ENCODE results near the gene NMNAT1. TPM values are rescaled to one million over a fixed set of nuclear protein-coding genes. Genes with fewer than 3 reads are reported as not detected.

NMNAT1 gene
- total and polyA plus RNA-seq, 9 donors: 2.3 to 16.0 (median 5.8) TPM

DNA sequence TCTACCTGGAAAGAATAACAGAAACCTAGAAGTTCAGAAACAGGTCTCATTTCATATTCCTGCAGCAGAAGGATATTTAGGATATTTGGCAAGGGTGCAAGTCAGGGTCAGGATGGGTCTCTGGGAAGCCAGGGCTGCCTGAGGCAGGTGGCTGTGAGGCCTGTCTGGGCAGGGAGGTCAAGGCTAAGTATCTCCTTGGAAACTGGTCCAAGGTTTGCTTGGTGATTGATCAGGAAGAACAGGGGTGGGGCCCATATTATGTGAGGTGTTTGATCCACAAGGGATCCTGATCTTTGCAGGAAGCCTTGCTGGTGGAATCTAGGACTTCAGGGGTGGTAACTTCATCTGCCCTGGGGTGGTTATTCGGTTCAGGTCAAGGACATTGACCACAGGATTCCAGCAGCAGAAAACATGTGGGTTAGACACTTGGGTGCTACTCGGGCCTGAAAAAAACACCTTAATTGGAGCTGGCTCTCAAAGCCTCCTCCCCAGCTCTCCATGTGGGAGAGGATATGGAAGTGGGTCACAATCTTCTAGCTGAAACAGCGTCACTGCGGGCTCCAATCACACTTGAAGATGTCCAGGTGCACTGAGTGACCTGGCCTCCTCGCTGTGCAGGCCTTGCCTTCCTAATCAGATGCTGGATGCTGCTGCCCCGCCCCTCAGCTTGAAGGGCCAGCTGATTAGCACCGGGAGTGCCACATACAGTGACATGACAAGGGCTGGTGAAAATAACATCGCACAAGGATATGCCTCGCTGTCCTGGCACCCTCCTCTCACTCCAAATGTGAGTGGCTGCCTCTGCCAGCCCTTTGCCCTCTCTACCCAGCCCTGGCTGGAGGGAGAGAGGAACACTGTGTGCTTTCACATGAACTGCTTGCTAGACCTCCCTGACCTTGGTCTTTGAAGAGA is 41.9 kb upstream of the NMNAT1 start:
- intact Hi-C loops (cut with DNase I): no loop called here
- H3K27ac ChIP-seq: no peak overlapping the region
- DNase-seq: peak in 2 of 5 donors; percentile 37 to 65
- 48 to 57% (median 53%) methylated on average over 9 of the region's 9 CpGs for WGBS, 3 donors
- peaks cover 13% of the 10 kb centered on the region for H3K4me1 ChIP-seq (ENCODE audit: insufficient read depth)
- H3K36me3 ChIP-seq: no peaks in the 10 kb centered on the region
- TF ChIP-seq EP300 (IDR thresholded peaks at IDR 0.05): no peak
- no peak for TF ChIP-seq CTCF (IDR thresholded peaks at IDR 0.05)
- no peak for TF ChIP-seq POLR2A (IDR thresholded peaks at IDR 0.05)
- H3K9me3 ChIP-seq: no peaks in the 10 kb centered on the region
- no peaks in the 10 kb centered on the region for H3K27me3 ChIP-seq
- H3K4me3 ChIP-seq: no peak overlapping the region

DNA sequence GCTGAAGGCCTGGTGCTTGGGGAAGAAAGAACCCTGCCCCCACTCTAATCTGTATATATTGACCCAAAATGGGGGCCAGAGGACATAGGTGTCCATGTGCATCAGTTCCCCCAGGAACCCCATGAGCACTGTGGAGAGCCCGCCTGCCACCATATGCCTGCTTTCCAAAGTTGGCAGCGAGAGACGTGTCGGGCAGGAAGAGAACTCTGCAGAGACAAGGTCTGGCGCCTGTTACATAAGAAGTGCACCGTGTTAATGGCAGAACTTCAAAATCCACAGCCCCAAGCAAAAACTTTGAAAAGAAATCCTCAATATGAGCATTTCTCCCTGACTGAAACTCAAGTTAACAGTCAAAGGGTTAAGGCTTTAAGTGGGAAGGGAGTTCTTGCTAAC is 41.2 kb upstream of the NMNAT1 start:
- no peak overlapping the region for H3K27ac ChIP-seq
- WGBS, 3 donors: 54 to 65% (median 64%) methylated on average over 6 of the region's 6 CpGs
- DNase-seq: no peak
- H3K9me3 ChIP-seq: no peaks in the 10 kb centered on the region
- no peaks in the 10 kb centered on the region for H3K27me3 ChIP-seq
- peaks cover 13% of the 10 kb centered on the region for H3K4me1 ChIP-seq (ENCODE audit: insufficient read depth)
- intact Hi-C loops (cut with DNase I): no loop called here
- no peak overlapping the region for H3K4me3 ChIP-seq
- H3K36me3 ChIP-seq: no peaks in the 10 kb centered on the region
- TF ChIP-seq CTCF (IDR thresholded peaks at IDR 0.05) (no peak), POLR2A (IDR thresholded peaks at IDR 0.05) (no peak), EP300 (IDR thresholded peaks at IDR 0.05) (no peak)

DNA sequence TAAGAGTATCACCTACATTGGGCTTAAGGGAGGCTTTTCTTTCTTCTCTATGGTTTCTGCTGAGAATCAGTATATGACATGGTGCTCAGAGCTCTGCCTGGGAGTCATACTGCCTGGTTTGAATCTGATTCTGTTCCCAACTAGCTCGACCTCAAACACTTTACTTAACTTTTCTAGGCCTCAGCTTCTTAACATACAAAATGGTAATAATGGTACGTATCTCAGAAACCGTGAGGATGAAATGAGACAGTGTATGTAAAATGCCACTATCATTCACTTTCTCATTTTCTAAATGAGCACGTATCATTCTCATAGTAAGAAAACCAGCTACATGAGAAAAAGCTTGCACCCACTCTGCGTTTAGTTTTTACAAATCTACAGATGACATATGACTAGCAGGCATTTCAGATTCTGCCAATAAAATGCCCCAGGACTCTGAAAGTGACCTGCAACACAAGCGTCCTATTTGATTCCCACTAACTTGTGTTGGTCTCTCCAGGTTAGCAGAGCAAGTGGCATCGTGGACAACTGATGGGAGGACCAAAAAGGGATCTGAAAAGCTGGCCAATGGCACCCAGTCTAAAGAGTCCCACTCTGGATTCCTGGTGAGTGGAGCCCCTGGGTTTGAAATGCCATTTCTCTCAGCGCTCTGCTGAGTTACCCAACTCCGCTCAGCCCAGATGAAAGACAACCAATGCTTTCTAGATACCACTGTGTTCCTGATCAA is 39.3 kb upstream of the NMNAT1 start:
- peak in 1 of 5 donors; percentile 2 for DNase-seq
- WGBS, 3 donors: 89 to 94% (median 93%) methylated on average over 9 of the region's 9 CpGs
- Histone ChIP-seq H3K27me3 (no peaks in the 10 kb centered on the region), H3K36me3 (no peaks in the 10 kb centered on the region), H3K9me3 (no peaks in the 10 kb centered on the region), H3K27ac (no peak overlapping the region), H3K4me1 (ENCODE audit: insufficient read depth) (peaks cover 19% of the 10 kb centered on the region), H3K4me3 (no peak overlapping the region)
- intact Hi-C loops (cut with DNase I): no loop called here
- no peak for TF ChIP-seq EP300 (IDR thresholded peaks at IDR 0.05)
- no peak for TF ChIP-seq CTCF (IDR thresholded peaks at IDR 0.05)
- TF ChIP-seq POLR2A (IDR thresholded peaks at IDR 0.05): no peak

- TF ChIP-seq POLR2A (IDR thresholded peaks at IDR 0.05) (no peak), EP300 (IDR thresholded peaks at IDR 0.05) (no peak), CTCF (IDR thresholded peaks at IDR 0.05) (no peak)
- WGBS, 3 donors: 78 to 85% (median 79%) methylated on average over 3 of the region's 3 CpGs
Measured at GRCh38 chr1:9904596-9904995, 38.7 kb upstream of the NMNAT1 start.

More at GRCh38 chr1:9904596-9904995, 38.7 kb upstream of the NMNAT1 start:
- H3K27me3 ChIP-seq: no peaks in the 10 kb centered on the region
- H3K4me3 ChIP-seq: no peak overlapping the region
- H3K36me3 ChIP-seq: no peaks in the 10 kb centered on the region
- H3K9me3 ChIP-seq: no peaks in the 10 kb centered on the region
- intact Hi-C loops (cut with DNase I): no loop called here
- H3K4me1 ChIP-seq (ENCODE audit: insufficient read depth): peaks cover 21% of the 10 kb centered on the region
- no peak for DNase-seq
- H3K27ac ChIP-seq: no peak overlapping the region

All from ovary (tissue), 9 donors.